Progenitor cell of endocrine pancreas (in vitro differentiated cells): ENCODE measurements around the gene CAPS. TPM values are rescaled to one million over a fixed set of nuclear protein-coding genes. Genes with fewer than 3 reads are reported as not detected.

Source experiments
- DNase-seq: peaks from one replicate; pipeline ENCODE4 v3.0.0; 2021; ENCODE audit warnings: low spot score; ENCODE audit not compliant: unreplicated experiment
- H3K27ac Mint-ChIP-seq: 2 replicates; pipeline ENCODE4 v1.8.0; 2021; ENCODE audit warnings: mild to moderate bottlenecking, moderate library complexity, mixed read lengths
- H3K27me3 Mint-ChIP-seq: 2 replicates; pipeline ENCODE4 v1.8.0; 2021; ENCODE audit warnings: mixed read lengths
- H3K36me3 Mint-ChIP-seq: 2 replicates; pipeline ENCODE4 v1.8.0; 2022; ENCODE audit warnings: mixed read lengths; ENCODE audit not compliant: insufficient read depth
- H3K4me1 Mint-ChIP-seq: 2 replicates; pipeline ENCODE4 v1.8.0; 2021; ENCODE audit warnings: low read depth, mixed read lengths
- H3K4me3 Mint-ChIP-seq: 2 replicates; pipeline ENCODE4 v1.8.0; 2021; ENCODE audit warnings: low read depth, mild to moderate bottlenecking, moderate library complexity, mixed read lengths
- H3K9me3 Mint-ChIP-seq: 2 replicates; pipeline ENCODE4 v1.8.0; 2021; ENCODE audit warnings: low read depth, mixed read lengths
- CTCF ChIP-seq: fragments of 200-600 bp; sonication (generic); IDR thresholded peaks from one replicate; pipeline ENCODE4 v1.5.0; 2021; ENCODE audit warnings: antibody characterized with exemption, mild to moderate bottlenecking; ENCODE audit not compliant: unreplicated experiment
- total RNA-seq: library from RNA; stranded (reverse); gene quantifications from 2 replicates; pipeline ENCODE4 v1.2.1, GENCODE V29; 2021

The CAPS gene
- total RNA-seq, 1 donor from 2014 or later = 22.5 TPM

GRCh38 chr19:5917431-5918107 is 3.5 kb downstream of the CAPS start:
- Mint-ChIP-seq H3K9me3 (no peaks in the 10 kb centered on the region), H3K4me1 (peaks cover 15% of the 10 kb centered on the region), H3K27ac (no peak overlapping the region), H3K27me3 (no peaks in the 10 kb centered on the region), H3K4me3 (no peak overlapping the region), H3K36me3 (peaks cover 14% of the 10 kb centered on the region)
- no peak for TF ChIP-seq CTCF
- DNase-seq = no peak

- H3K4me3 Mint-ChIP-seq = no peak overlapping the region
- no peak for DNase-seq
- no peak for TF ChIP-seq CTCF
- peaks cover 18% of the 10 kb centered on the region for H3K36me3 Mint-ChIP-seq
- H3K9me3 Mint-ChIP-seq = no peaks in the 10 kb centered on the region
- H3K27me3 Mint-ChIP-seq = no peaks in the 10 kb centered on the region
- H3K27ac Mint-ChIP-seq = no peak overlapping the region
- H3K4me1 Mint-ChIP-seq = peaks cover 15% of the 10 kb centered on the region
Observed at GRCh38 chr19:5918463-5919079, 4.5 kb downstream of the CAPS start.

- peak overlapping the region; percentile 62 for H3K27ac Mint-ChIP-seq
Observed at GRCh38 chr19:5921516-5922160, 7.6 kb downstream of the CAPS start.

GRCh38 chr19:5922161-5922545 is 8.1 kb downstream of the CAPS start:
- no peak for DNase-seq
- Mint-ChIP-seq H3K4me3 (no peak overlapping the region), H3K27me3 (no peaks in the 10 kb centered on the region), H3K9me3 (no peaks in the 10 kb centered on the region), H3K27ac (no peak overlapping the region), H3K36me3 (peaks cover 16% of the 10 kb centered on the region), H3K4me1 (no peaks in the 10 kb centered on the region)
- TF ChIP-seq CTCF = no peak

More at GRCh38 chr19:5921516-5922160, 7.6 kb downstream of the CAPS start:
- Mint-ChIP-seq H3K4me3 (no peak overlapping the region), H3K36me3 (peaks cover 20% of the 10 kb centered on the region), H3K27me3 (no peaks in the 10 kb centered on the region), H3K9me3 (no peaks in the 10 kb centered on the region), H3K4me1 (no peaks in the 10 kb centered on the region)
- TF ChIP-seq CTCF = no peak
- no peak for DNase-seq

- Mint-ChIP-seq H3K27ac (no peak overlapping the region), H3K27me3 (no peaks in the 10 kb centered on the region), H3K4me3 (no peak overlapping the region), H3K9me3 (no peaks in the 10 kb centered on the region), H3K36me3 (peaks cover 18% of the 10 kb centered on the region), H3K4me1 (no peaks in the 10 kb centered on the region)
- no peak for TF ChIP-seq CTCF
- DNase-seq = no peak
Observed at GRCh38 chr19:5923356-5923755, 9.3 kb downstream of the CAPS start.
